GM10266 (cell line): Measurements from ENCODE around the gene KIF4A.
"Not testable (repeated sequence)": the region's sequence is repeated elsewhere in the genome, so short reads cannot be mapped to it uniquely, and the experiment has no call there.

ENCODE experiments used
- DNase-seq: peaks from one replicate; pipeline ENCODE4 v3.0.0; 2012; ENCODE audit errors: extremely low spot score
- TF ChIP-seq, protein P1 (sequence below): IDR thresholded peaks from 2 replicates; pipeline ENCODE4 v1.5.1; 2012; ENCODE audit warnings: mild to moderate bottlenecking, low read depth; ENCODE audit not compliant: control insufficient read depth, insufficient read depth; ENCODE audit errors: missing control alignments

The KIF4A gene, protein sequence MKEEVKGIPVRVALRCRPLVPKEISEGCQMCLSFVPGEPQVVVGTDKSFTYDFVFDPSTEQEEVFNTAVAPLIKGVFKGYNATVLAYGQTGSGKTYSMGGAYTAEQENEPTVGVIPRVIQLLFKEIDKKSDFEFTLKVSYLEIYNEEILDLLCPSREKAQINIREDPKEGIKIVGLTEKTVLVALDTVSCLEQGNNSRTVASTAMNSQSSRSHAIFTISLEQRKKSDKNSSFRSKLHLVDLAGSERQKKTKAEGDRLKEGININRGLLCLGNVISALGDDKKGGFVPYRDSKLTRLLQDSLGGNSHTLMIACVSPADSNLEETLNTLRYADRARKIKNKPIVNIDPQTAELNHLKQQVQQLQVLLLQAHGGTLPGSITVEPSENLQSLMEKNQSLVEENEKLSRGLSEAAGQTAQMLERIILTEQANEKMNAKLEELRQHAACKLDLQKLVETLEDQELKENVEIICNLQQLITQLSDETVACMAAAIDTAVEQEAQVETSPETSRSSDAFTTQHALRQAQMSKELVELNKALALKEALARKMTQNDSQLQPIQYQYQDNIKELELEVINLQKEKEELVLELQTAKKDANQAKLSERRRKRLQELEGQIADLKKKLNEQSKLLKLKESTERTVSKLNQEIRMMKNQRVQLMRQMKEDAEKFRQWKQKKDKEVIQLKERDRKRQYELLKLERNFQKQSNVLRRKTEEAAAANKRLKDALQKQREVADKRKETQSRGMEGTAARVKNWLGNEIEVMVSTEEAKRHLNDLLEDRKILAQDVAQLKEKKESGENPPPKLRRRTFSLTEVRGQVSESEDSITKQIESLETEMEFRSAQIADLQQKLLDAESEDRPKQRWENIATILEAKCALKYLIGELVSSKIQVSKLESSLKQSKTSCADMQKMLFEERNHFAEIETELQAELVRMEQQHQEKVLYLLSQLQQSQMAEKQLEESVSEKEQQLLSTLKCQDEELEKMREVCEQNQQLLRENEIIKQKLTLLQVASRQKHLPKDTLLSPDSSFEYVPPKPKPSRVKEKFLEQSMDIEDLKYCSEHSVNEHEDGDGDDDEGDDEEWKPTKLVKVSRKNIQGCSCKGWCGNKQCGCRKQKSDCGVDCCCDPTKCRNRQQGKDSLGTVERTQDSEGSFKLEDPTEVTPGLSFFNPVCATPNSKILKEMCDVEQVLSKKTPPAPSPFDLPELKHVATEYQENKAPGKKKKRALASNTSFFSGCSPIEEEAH

DNA sequence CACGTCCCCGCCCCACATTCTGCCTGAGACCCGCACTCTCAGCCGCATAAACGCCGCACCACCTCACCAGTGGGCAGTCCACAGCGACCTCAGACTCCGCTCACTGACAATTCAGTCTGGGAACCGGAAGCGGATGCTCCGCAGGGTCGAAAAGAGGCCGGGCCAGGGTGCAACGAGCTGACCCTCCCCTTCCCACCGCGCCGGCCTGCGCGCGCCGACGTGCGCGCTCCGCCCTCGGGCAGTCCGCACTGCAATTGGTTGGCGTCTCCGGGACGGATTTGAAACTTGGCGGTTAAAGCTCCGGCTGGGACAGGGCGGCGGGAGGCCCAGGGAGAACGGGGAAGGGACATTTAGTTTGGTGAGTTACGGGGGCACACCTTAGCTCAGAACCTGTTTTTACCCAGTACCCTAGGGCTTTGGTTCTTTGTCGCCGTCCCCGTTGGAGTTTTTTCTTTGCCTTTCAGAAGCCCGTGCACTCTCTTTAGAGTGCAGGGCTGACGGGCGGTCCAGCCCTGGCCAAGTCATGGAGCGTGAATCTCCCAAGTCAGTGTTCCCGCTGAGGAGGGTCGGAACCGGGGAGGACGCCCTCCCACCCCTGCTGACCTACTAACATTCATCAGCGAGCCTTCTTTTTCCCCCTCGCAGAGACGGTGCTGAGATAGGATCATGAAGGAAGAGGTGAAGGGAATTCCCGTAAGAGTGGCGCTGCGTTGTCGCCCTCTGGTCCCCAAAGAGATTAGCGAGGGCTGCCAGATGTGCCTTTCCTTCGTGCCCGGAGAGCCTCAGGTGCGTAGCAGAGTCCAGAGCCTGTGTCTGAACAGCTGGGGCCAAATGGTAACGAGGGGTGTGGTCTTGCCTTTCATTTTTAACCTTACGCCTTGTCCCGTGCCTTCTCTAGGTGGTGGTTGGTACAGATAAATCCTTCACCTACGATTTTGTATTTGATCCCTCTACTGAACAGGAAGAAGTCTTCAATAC, at the start of gene KIF4A, which contains the start of gene PDZD11:
Gene KIF4A, plus strand, starts transcription at position 312 of the 978 bp plus-strand sequence. Its CDS starts 355 bp downstream, at position 667.
Gene PDZD11, minus strand, starts transcription at position 135 of the 978 bp plus-strand sequence. CDS start 586 bp downstream, outside the sequence.
- peak; percentile 87 for DNase-seq
- TF ChIP-seq, protein P1, sequence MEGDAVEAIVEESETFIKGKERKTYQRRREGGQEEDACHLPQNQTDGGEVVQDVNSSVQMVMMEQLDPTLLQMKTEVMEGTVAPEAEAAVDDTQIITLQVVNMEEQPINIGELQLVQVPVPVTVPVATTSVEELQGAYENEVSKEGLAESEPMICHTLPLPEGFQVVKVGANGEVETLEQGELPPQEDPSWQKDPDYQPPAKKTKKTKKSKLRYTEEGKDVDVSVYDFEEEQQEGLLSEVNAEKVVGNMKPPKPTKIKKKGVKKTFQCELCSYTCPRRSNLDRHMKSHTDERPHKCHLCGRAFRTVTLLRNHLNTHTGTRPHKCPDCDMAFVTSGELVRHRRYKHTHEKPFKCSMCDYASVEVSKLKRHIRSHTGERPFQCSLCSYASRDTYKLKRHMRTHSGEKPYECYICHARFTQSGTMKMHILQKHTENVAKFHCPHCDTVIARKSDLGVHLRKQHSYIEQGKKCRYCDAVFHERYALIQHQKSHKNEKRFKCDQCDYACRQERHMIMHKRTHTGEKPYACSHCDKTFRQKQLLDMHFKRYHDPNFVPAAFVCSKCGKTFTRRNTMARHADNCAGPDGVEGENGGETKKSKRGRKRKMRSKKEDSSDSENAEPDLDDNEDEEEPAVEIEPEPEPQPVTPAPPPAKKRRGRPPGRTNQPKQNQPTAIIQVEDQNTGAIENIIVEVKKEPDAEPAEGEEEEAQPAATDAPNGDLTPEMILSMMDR = no peak

DNA sequence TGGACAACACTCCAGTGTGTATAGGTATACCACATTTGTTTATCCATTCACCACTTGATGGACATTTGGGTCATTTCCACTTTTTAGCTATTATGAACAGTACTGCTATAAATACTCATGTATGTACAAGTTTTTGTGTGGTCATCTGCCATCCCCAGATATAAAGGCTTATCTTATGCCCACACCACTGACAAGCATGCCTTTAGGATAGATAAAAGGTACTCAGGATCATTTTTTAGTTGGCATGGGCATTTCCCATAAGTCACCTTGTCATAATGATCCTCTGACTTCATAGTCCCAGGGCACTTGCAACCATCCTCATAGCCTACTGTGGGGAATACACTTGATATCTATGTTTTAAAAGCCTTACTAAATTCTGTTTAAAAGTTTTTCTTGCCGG, 49.2 kb upstream of the KIF4A start:
- TF ChIP-seq, protein P1 = no peak

DNA sequence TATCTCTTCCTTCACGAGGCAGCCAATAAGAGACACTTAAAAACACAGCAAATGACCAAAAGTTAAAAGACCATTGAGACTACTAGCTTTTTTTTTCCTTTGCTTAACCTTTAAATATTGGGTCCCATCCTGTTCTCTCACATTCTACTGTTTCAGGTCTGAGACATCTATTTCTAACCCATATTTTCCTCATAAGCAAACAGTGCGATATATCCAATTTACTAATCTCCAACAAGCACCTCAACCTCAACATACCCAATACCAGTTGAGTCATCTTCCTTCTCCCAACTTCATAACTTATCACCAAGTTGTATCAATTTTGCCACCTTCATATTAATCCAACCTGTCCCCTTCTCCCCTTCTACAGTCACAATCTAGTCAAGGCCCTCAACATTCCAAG, 48.4 kb upstream of the KIF4A start:
- no peak for DNase-seq
- TF ChIP-seq, protein P1 = no peak

More for the DNA sequence above, 49.2 kb upstream of the KIF4A start:
- DNase-seq = no peak

DNA sequence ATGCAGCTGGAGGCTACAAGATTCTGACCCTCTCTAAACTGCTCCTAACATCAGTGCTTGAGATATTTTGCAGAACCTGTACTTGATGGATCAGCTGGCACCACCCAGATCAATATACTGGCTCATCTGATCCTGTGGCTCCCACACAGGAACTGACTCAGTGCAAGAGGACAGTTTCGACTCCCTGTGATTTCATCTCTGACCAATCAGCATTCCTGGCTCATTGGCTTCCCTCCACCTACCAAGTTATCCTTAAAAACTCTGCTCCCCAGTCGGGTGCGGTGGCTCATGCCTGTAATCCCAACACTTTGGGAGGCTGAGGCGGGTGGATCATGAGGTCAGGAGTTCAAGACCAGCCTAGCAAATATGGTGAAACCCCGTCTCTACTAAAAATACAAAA, 46.3 kb upstream of the KIF4A start:
- DNase-seq = not testable (repeated sequence)

DNA sequence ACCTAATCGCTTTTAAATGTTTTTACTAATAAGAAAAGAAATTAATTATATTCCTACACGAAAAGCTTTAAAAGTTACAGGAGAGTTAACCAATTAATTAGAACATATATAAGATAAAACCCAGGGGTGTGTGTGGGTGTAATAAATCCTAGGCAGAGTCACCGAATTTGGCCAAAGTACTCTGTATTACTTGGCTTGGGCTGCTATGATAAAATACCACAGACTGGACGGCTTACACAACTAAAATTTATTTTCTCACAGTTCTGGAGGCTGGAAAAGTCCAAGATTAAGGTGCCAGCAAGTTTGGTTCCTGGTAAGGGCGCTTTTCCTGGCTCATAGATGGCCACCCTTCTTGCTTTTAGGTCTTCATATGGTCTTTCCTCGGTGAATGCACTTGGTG, 45.0 kb upstream of the KIF4A start:
- TF ChIP-seq, protein P1 = no peak
- DNase-seq = no peak

DNA sequence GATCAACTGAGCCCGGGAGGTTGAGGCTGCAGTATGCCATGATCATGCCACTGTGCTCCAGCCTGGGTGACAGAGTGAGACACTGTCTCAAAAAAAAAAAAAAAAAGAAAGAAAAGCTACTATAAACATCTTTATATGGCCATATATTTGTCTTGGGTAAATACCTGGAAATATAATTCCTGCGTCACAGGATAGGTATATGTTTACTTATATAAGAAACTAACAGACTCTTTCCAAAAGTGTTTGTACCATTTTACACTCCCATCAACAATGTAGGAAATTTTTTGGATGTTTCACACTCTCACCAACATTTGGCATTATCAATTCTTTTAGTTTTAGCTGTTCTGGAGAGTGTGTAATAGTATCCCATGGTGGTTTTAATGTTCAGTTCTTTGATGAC, 42.7 kb upstream of the KIF4A start:
- DNase-seq = no peak
- TF ChIP-seq, protein P1 = no peak
